Heart left ventricle (tissue), 16 donors: ENCODE measurements around the gene KREMEN1. TPM values are rescaled to one million over a fixed set of nuclear protein-coding genes. Genes with fewer than 3 reads are reported as not detected.

Experiments used
- ATAC-seq, 4 donors: fragments of 200-7000 bp; cut with Tn5 transposase; one replicate each; pipeline ENCODE4 v1.9.1; 2020 to 2022; ENCODE audit warnings: moderate library complexity in 4 of 4, mild to moderate bottlenecking in 3 of 4, moderate number of reproducible peaks in 1 of 4
- DNase-seq, 5 donors: peaks; one replicate each; pipeline ENCODE4 v3.0.0-alpha.2; 2020
- H3K27ac ChIP-seq, 12 donors: fragments of 200-600 bp; sonication (generic) in 4 of 12; one replicate each; pipeline versions ENCODE4 v1.5.0 to v1.8.0; 2016 to 2022; ENCODE audit warnings: mild to moderate bottlenecking in 2 of 12
- H3K27me3 ChIP-seq, 9 donors: fragments of 200-600 bp; sonication (generic) in 2 of 9; one replicate each; pipeline versions ENCODE4 v1.5.1 to v1.8.0; 2016 to 2022; ENCODE audit warnings: mild to moderate bottlenecking in 3 of 9
- H3K36me3 ChIP-seq, 9 donors: fragments of 200-600 bp; sonication (generic) in 2 of 9; one replicate each; pipeline versions ENCODE4 v1.5.0 to v1.8.0; 2018 to 2022; ENCODE audit warnings: mild to moderate bottlenecking in 2 of 9
- H3K4me1 ChIP-seq, 12 donors: fragments of 200-600 bp; sonication (generic) in 4 of 12; one replicate each; pipeline versions ENCODE4 v1.5.0 to v1.8.0; 2016 to 2022; ENCODE audit warnings: mild to moderate bottlenecking in 3 of 12
- H3K4me3 ChIP-seq, 12 donors: fragments of 200-600 bp; sonication (generic) in 4 of 12; one replicate each; pipeline versions ENCODE4 v1.5.0 to v1.8.0; 2017 to 2022; ENCODE audit warnings: mild to moderate bottlenecking in 9 of 12, moderate library complexity in 4 of 12
- H3K9me3 ChIP-seq, 12 donors: fragments of 200-600 bp; sonication (generic) in 4 of 12; one replicate each; pipeline versions ENCODE4 v1.5.0 to v1.8.0; 2016 to 2022; ENCODE audit warnings: mild to moderate bottlenecking in 1 of 12
- CTCF ChIP-seq, 12 donors: fragments of 200-600 bp; sonication (generic) in 4 of 12; IDR thresholded peaks; one replicate each; pipeline versions ENCODE4 v1.5.0 to v1.8.0; 2018 to 2022; ENCODE audit warnings: antibody characterized with exemption in 12 of 12, mild to moderate bottlenecking in 5 of 12
- POLR2A ChIP-seq, 2 donors: fragments of 450-650 bp; IDR thresholded peaks; one replicate each; pipeline ENCODE4 v1.6.1; 2017; ENCODE audit warnings: antibody characterized with exemption in 2 of 2, mild to moderate bottlenecking in 2 of 2, moderate library complexity in 2 of 2
- WGBS, 4 donors: extraction: QIAGEN DNeasy Blood & Tissue Kit in 2 of 4; methylation state at CpG; one replicate each; pipeline versions ENCODE4 v1.1.5 to v1.1.7; 2013 to 2018; 5-methylcytosine and 5-hydroxymethylcytosine counted together
- intact Hi-C, 10 donors: fragments of 100-400 bp; cut with DNase I; formaldehyde crosslinking; loops; one replicate each; pipeline versions ENCODE4 v1.11.1 to v1.14.2; 2022
- polyA plus RNA-seq, 2 donors: library from polyadenylated mRNA; stranded (reverse); fragments of 200-250 nt; gene quantifications; one replicate each; pipeline ENCODE4 v1.2.3, GENCODE V29; 2013
- total RNA-seq, 9 donors: library from RNA; depleted of rRNA in 2 of 9; stranded (reverse); fragments of >200 nt in 2 of 9; fragmentation: NEBNext Ultra II Directional in 3 of 9; extraction: Animal tissue kit (Norgen Biotek cat#: 25700) in 3 of 9; gene quantifications; one replicate each; pipeline versions ENCODE4 v1.1.0 to v1.2.4, GENCODE V29; 2016 to 2023
- donor health status: ischemic (EF 13 %, LVEDD 7.1; RV severe dilation, severe dysfunction).
- donor health status: healthy with polysubstance abuse.
- donor health status: DM: no; HTN: yes; CAD: no.
- donor health status: DM: no; HTN: no; CAD: no.
- donor health status: ischemic (EF 25% LVEDD 6.9; RV normal size, moderate dysfunction).
- donor health status: ischemic (EF 25% LVEDD 5.7; RV mildly dilated, moderate dysfunction).
- donor health status: healthy.
- donor health status: DM: yes; HTN: yes; CAD: no.
- donor health status: ischemic (EF 35%, LVEDD 5.7; RV mildly dilated, moderate dysfunction).
- donor health status: nonischemic (EF 11% LVEDD 7.7; RV severe dilation, severe dysfunction).
- donor health status: DM: yes; HTN: yes; CAD: no.
- donor health status: PGD.
- donor health status: ischemic (EF 29% LVEDD 5.4; RV normal size, mild dysfunction).
- donor health status: nonischemic (EF 23%, LVEDD 6.1; RV moderate dilation, normal function).

Gene KREMEN1
- total and polyA plus RNA-seq, 11 donors, result 24.3 to 67.8 (median 36.4) TPM

- Histone ChIP-seq H3K4me1 (peaks cover 0 to 42% (median 11%) of the 10 kb centered on the region in 12 donors), H3K9me3 (no peaks in the 10 kb centered on the region), H3K27me3 (no peaks in the 10 kb centered on the region), H3K4me3 (no peak overlapping the region), H3K36me3 (peaks cover 0 to 18% (median 0%) of the 10 kb centered on the region in 9 donors), H3K27ac (no peak overlapping the region)
- DNase-seq, result no peak
- intact Hi-C loops, result loop anchor here in 2 of 10 donors (5.0 to 10.0 kb wide), 2 partner anchors 77 to 104 kb away; partner anchors contain the start of gene KREMEN1 (in 1 of the 2)
- 96 to 98% (median 97%) methylated on average over 10 of the region's 10 CpGs for WGBS, 4 donors
- TF ChIP-seq POLR2A (IDR thresholded peaks at IDR 0.05) (no peak), CTCF (IDR thresholded peaks at IDR 0.05) (no peak)
- ATAC-seq, result no peak
These were observed 76.0 kb downstream of the KREMEN1 start for GRCh38 chr22:29148826-29149225.

- ATAC-seq (peak in 3 of 4 donors; percentile 21 to 35 (median 29)), DNase-seq (peak in 2 of 5 donors; percentile 18 to 53)
- intact Hi-C loops, result loop anchor here in 9 of 10 donors (5.0 to 10.0 kb wide), 9 partner anchors 75 to 295 kb away; partner anchors contain the start of genes KREMEN1 (in 4 of the 9) and ZNRF3 (in 1 of the 9)
- H3K27me3 ChIP-seq, result no peaks in the 10 kb centered on the region
- peaks cover 0 to 9% (median 0%) of the 10 kb centered on the region in 9 donors for H3K36me3 ChIP-seq
- H3K4me1 ChIP-seq, result peaks cover 0 to 52% (median 19%) of the 10 kb centered on the region in 12 donors
- no peaks in the 10 kb centered on the region for H3K9me3 ChIP-seq
- H3K27ac ChIP-seq, result peak overlapping the region in 10 of 12 donors; percentile 10 to 61 (median 42)
- no peak for TF ChIP-seq POLR2A (IDR thresholded peaks at IDR 0.05)
- no peak for TF ChIP-seq CTCF (IDR thresholded peaks at IDR 0.05)
- no peak overlapping the region for H3K4me3 ChIP-seq
- WGBS, 4 donors, result 57 to 76% (median 70%) methylated on average over 16 of the region's 16 CpGs
These were observed 77.2 kb downstream of the KREMEN1 start for GRCh38 chr22:29149841-29150555.

GRCh38 chr22:29150701-29151100, 77.9 kb downstream of the KREMEN1 start:
- H3K4me3 ChIP-seq, result no peak overlapping the region
- H3K36me3 ChIP-seq, result peaks cover 0 to 6% (median 0%) of the 10 kb centered on the region in 9 donors
- peaks cover 0 to 52% (median 19%) of the 10 kb centered on the region in 12 donors for H3K4me1 ChIP-seq
- TF ChIP-seq POLR2A (IDR thresholded peaks at IDR 0.05) (no peak), CTCF (IDR thresholded peaks at IDR 0.05) (no peak)
- H3K27me3 ChIP-seq, result no peaks in the 10 kb centered on the region
- ATAC-seq (no peak), DNase-seq (no peak)
- H3K9me3 ChIP-seq, result no peaks in the 10 kb centered on the region
- intact Hi-C loops, result loop anchor here in 9 of 10 donors (5.0 to 10.0 kb wide), 7 partner anchors 76 to 296 kb away; partner anchors contain the start of genes KREMEN1 (in 3 of the 9) and ZNRF3 (in 1 of the 9)
- WGBS, 4 donors, result 75 to 98% (median 96%) methylated on average over 9 of the region's 9 CpGs
- peak overlapping the region in 6 of 12 donors; percentile 10 to 58 (median 42) for H3K27ac ChIP-seq

- H3K4me1 ChIP-seq, result peaks cover 0 to 52% (median 19%) of the 10 kb centered on the region in 12 donors
- intact Hi-C loops, result loop anchor here in 9 of 10 donors (5.0 to 10.0 kb wide), 7 partner anchors 77 to 297 kb away; partner anchors contain the start of genes KREMEN1 (in 3 of the 9) and ZNRF3 (in 1 of the 9)
- DNase-seq (no peak), ATAC-seq (no peak)
- H3K27ac ChIP-seq, result peak overlapping the region in 2 of 12 donors; percentile 24 to 92
- no peak overlapping the region for H3K4me3 ChIP-seq
- TF ChIP-seq CTCF (IDR thresholded peaks at IDR 0.05) (no peak), POLR2A (IDR thresholded peaks at IDR 0.05) (no peak)
- H3K27me3 ChIP-seq, result no peaks in the 10 kb centered on the region
- no peaks in the 10 kb centered on the region for H3K9me3 ChIP-seq
- peaks cover 0 to 6% (median 0%) of the 10 kb centered on the region in 9 donors for H3K36me3 ChIP-seq
- WGBS, 4 donors, result 89 to 98% (median 96%) methylated on average over 7 of the region's 7 CpGs
These were observed 78.5 kb downstream of the KREMEN1 start for GRCh38 chr22:29151316-29151715.
